ENCODE results near the gene EFCAB14. TPM values are rescaled to one million over a fixed set of nuclear protein-coding genes. Genes with fewer than 3 reads are reported as not detected.

The EFCAB14 gene
- 147 and 228 TPM in 2 replicates for total RNA-seq

DNA sequence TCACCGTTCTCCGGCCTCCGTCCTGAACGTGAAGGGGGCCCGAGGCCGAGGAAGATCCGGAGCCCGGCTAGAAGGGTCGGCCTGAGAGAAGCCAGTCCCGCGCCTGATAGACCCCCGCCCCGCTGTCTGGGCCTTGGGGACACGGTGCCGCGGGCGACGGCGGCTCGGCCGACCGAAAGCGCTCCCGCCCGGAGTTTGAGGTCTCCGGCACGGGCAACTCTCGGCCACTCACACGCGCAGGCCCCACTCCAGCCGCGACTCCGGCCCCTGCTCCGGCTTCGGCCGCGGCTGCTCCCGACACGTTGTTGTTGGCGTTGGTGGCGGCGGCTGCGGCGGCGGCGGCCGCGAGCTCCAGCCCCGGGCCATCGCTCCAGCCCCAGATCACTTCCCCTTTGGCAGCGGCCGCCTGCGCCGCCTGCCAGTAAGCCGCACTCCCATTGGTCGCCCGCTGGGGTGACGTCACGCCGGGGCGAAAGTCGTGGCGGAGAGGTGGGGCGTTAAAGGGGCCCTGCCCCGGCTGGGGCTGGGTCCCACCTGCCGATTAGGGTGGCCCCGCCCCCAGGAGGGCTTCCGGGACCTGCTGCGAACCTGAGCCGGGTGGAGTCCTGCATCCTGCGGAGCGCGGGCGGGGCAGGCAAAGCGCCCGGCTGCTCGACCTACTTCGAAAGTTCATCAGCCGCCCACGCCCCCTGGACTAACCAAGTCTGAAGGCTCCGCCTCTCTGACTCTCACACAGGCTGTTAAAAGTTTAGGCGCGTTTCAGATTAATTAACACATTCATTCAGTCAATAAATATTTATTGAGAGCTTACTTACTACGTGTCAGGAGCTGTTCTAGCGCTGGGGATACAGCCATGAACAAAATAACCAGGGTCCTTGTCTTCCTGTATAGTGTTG lies at the start of gene EFCAB14:
TSS of gene EFCAB14 (minus strand) at position 388 of the 896 bp plus-strand sequence. CDS start 1,027 bp downstream, outside the sequence.

GRCh38 chr1:46671554-46671953 lies 47.4 kb downstream of the EFCAB14 start, which contains the start of gene TEX38:
TSS of gene TEX38 (plus strand) at chr1:46671854. CDS start at chr1:46671935, 81 bp downstream.

GRCh38 chr1:46667782-46668760 lies 50.8 kb downstream of the EFCAB14 start, which contains the start of gene ATPAF1:
TSS of gene ATPAF1 (minus strand) at chr1:46668364. CDS start at chr1:46668322, 42 bp downstream.

Other genes starting within 250 kb of the EFCAB14 start
- gene DMBX1, start 229.3 kb downstream of the EFCAB14 start, total RNA-seq = not detected in 2 replicates
- gene KNCN, start 167.5 kb downstream of the EFCAB14 start, total RNA-seq = not detected in 2 replicates
- 21.2 and 29.1 TPM in 2 replicates for gene MKNK1, start 114.8 kb downstream of the EFCAB14 start, total RNA-seq
- 6.2 and 7.5 TPM in 2 replicates for gene MOB3C, start 102.3 kb downstream of the EFCAB14 start, total RNA-seq
- gene ATPAF1, start 50.8 kb downstream of the EFCAB14 start, total RNA-seq = 33.1 and 40.5 TPM in 2 replicates
- gene TEX38, start 47.3 kb downstream of the EFCAB14 start, total RNA-seq = not detected in 2 replicates
- gene CYP4B1, start 79.9 kb upstream of the EFCAB14 start, total RNA-seq = not detected in 2 replicates
- not detected in 2 replicates for gene CYP4A11, start 222.4 kb upstream of the EFCAB14 start, total RNA-seq

Data from vein endothelial cell (primary cell).